Measurements from ENCODE around the gene LRRC8C.
A peak's percentile ranks its signal among the peaks of the same experiment; 100 is the strongest.

Gene LRRC8C

GRCh38 chr1:89603651-89604413 lies 29.1 kb upstream of the LRRC8C start:
- H3K4me3 ChIP-seq (ENCODE audit: low read length), result no peak overlapping the region
- no peak for DNase-seq (ENCODE audit: low read depth)
- TF ChIP-seq CTCF (conservative IDR thresholded peaks at IDR 0.05; ENCODE audit: low read depth, low read length), result no peak

- no peak for DNase-seq (ENCODE audit: low read depth)
- TF ChIP-seq CTCF (conservative IDR thresholded peaks at IDR 0.05; ENCODE audit: low read depth, low read length), result no peak
- no peak overlapping the region for H3K4me3 ChIP-seq (ENCODE audit: low read length)
These were observed 28.5 kb upstream of the LRRC8C start for GRCh38 chr1:89604414-89604735.

- H3K4me3 ChIP-seq (ENCODE audit: low read length), result no peak overlapping the region
- peak; percentile 69 for DNase-seq (ENCODE audit: low read depth)
- TF ChIP-seq CTCF (conservative IDR thresholded peaks at IDR 0.05; ENCODE audit: low read depth, low read length), result no peak
These were observed 27.2 kb upstream of the LRRC8C start for GRCh38 chr1:89605692-89606091.

DNA sequence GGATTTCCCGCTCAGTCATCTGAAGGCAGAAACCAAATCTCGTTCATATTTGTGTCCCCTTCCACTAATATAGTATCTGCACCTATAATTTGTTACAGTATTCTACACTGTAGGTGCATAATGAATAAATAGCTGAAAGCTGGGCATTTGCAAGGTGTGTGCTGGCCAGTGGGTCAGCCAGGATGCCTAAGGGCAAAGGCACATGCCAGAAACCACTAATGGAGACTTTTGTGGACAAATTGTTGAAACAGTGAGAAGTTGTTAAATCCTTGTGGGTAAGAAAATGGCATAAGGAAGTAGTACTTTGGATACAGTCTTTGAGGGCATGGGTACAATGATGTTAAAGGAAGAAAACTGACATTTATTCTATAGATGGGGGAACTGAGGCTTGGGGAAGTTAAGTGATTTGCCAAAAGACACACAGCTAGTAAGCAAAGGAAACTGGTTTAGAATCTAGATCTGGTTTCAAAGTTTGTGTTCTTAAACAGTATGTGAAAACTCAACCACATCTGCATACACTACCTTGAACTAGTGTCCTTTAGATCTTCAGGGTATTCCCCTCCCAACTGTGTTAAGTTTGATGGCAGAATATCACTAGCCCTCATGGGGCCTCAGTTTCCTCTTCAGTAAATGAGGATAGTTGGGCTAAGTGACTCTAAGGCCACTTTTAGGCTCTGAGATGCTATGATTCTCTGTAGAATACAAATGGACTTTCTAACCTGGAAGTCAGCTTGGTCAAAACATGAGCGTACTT lies 26.5 kb upstream of the LRRC8C start:
- DNase-seq (ENCODE audit: low read depth), result no peak
- no peak for TF ChIP-seq CTCF (conservative IDR thresholded peaks at IDR 0.05; ENCODE audit: low read depth, low read length)
- H3K4me3 ChIP-seq (ENCODE audit: low read length), result no peak overlapping the region

DNA sequence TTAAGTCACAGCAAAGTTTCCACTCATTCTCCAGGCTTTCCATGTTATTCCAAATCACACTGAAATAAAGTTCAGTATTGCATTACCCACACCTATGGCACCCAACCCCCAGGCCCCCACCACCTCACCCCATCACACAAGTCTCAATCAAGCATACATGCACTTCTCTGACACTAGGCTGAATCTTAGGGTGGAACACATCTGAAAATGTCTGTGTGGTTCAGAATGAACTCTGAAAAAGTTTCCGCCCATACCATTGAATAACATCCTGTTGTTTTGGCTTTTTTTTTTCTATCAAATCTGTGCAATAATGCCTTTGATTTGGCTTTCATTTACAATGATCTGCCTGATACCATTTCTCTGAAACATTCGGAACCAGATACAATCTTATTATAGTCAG lies 25.8 kb upstream of the LRRC8C start:
- DNase-seq (ENCODE audit: low read depth), result no peak
- no peak for TF ChIP-seq CTCF (conservative IDR thresholded peaks at IDR 0.05; ENCODE audit: low read depth, low read length)
- no peak overlapping the region for H3K4me3 ChIP-seq (ENCODE audit: low read length)

- no peak for DNase-seq (ENCODE audit: low read depth)
These were observed 25.2 kb upstream of the LRRC8C start for GRCh38 chr1:89607586-89608318.

More at GRCh38 chr1:89607586-89608318, 25.2 kb upstream of the LRRC8C start:
- no peak for TF ChIP-seq CTCF (conservative IDR thresholded peaks at IDR 0.05; ENCODE audit: low read depth, low read length)
- H3K4me3 ChIP-seq (ENCODE audit: low read length), result no peak overlapping the region

Measured in retinal pigment epithelial cell (primary cell).